ENCODE data around the gene MRPL49. TPM values are rescaled to one million over a fixed set of nuclear protein-coding genes. Genes with fewer than 3 reads are reported as not detected.

MRPL49 gene
- total RNA-seq, 2 donors from 2014 or later = 34.1 to 39.3 TPM

GRCh38 chr11:65100674-65101350, 21.3 kb upstream of the MRPL49 start:
- intact Hi-C loops (cut with DNase I) = no loop called here
- no peak for DNase-seq (ENCODE audit: low spot score)

GRCh38 chr11:65102142-65103095, 19.7 kb upstream of the MRPL49 start:
- no peak for DNase-seq (ENCODE audit: low spot score)
- intact Hi-C loops (cut with DNase I) = no loop called here

- intact Hi-C loops (cut with DNase I) = no loop called here
- no peak for DNase-seq (ENCODE audit: low spot score)
These were observed 18.6 kb upstream of the MRPL49 start for GRCh38 chr11:65103476-65103875.

- intact Hi-C loops (cut with DNase I) = no loop called here
- DNase-seq (ENCODE audit: low spot score) = no peak
These were observed 17.5 kb upstream of the MRPL49 start for GRCh38 chr11:65104628-65105027.

- DNase-seq (ENCODE audit: low spot score) = no peak
- intact Hi-C loops (cut with DNase I) = no loop called here
These were observed 15.0 kb upstream of the MRPL49 start for GRCh38 chr11:65107078-65107477.

GRCh38 chr11:65107751-65108468, 14.2 kb upstream of the MRPL49 start:
- no peak for DNase-seq (ENCODE audit: low spot score)

GRCh38 chr11:65108469-65109123, 13.5 kb upstream of the MRPL49 start:
- DNase-seq (ENCODE audit: low spot score) = no peak
- intact Hi-C loops (cut with DNase I) = no loop called here

More at GRCh38 chr11:65107751-65108468, 14.2 kb upstream of the MRPL49 start:
- intact Hi-C loops (cut with DNase I) = no loop called here

GRCh38 chr11:65109231-65110198, 12.6 kb upstream of the MRPL49 start:
- intact Hi-C loops (cut with DNase I) = no loop called here
- no peak for DNase-seq (ENCODE audit: low spot score)

- peak; percentile 96 for DNase-seq (ENCODE audit: low spot score)
- intact Hi-C loops (cut with DNase I) = no loop called here
These were observed 11.7 kb upstream of the MRPL49 start for GRCh38 chr11:65110354-65110861.

GRCh38 chr11:65111159-65111743, 10.9 kb upstream of the MRPL49 start:
- intact Hi-C loops (cut with DNase I) = no loop called here
- DNase-seq (ENCODE audit: low spot score) = no peak

- intact Hi-C loops (cut with DNase I) = no loop called here
These were observed 10.2 kb upstream of the MRPL49 start, which contains the start of gene TM7SF2 for GRCh38 chr11:65111744-65112545. TSS of gene TM7SF2 (plus strand) at chr11:65111872. CDS start at chr11:65112016, 144 bp downstream.

GRCh38 chr11:65112546-65113360, 9.4 kb upstream of the MRPL49 start:
- intact Hi-C loops (cut with DNase I) = no loop called here
- peak; percentile 88 for DNase-seq (ENCODE audit: low spot score)

More at GRCh38 chr11:65111744-65112545, 10.2 kb upstream of the MRPL49 start, which contains the start of gene TM7SF2:
- peak; percentile 99 for DNase-seq (ENCODE audit: low spot score)

GRCh38 chr11:65113361-65113756, 8.8 kb upstream of the MRPL49 start:
- intact Hi-C loops (cut with DNase I) = no loop called here

GRCh38 chr11:65113839-65114238, 8.3 kb upstream of the MRPL49 start:
- DNase-seq (ENCODE audit: low spot score) = no peak
- intact Hi-C loops (cut with DNase I) = no loop called here

More at GRCh38 chr11:65113361-65113756, 8.8 kb upstream of the MRPL49 start:
- DNase-seq (ENCODE audit: low spot score) = no peak

- intact Hi-C loops (cut with DNase I) = no loop called here
- DNase-seq (ENCODE audit: low spot score) = no peak
These were observed 7.5 kb upstream of the MRPL49 start for GRCh38 chr11:65114538-65115171.
